HCT116 (cell line): ENCODE measurements around the gene FOXF1. TPM values are rescaled to one million over a fixed set of nuclear protein-coding genes. Genes with fewer than 3 reads are reported as not detected.

ENCODE experiments used
- ATAC-seq: fragments of 200-7000 bp; cut with Tn5 transposase; 2 replicates; pipeline ENCODE4 v1.9.1; 2020; ENCODE audit warnings: mild to moderate bottlenecking, moderate library complexity
- BruUV-seq: library from RNA; stranded (reverse); fragments of 400-500 nt; replicated peaks from 2 replicates; lab custom pipeline; 2021; lab: Mats Ljungman, UMichigan
- CTCF ChIA-PET: fragments of 300-600 bp; sonication (Branson Sonifier 250); formaldehyde crosslinking; loops from one replicate; lab custom pipeline; 2021; ENCODE audit warnings: antibody characterized with exemption; lab: Charles Lee
- POLR2A ChIA-PET: fragments of 300-600, 350-600 bp; sonication (Branson Sonifier 250); formaldehyde crosslinking; loops from one replicate; lab custom pipeline; 2021; ENCODE audit warnings: antibody characterized with exemption; lab: Charles Lee
- RAD21 ChIA-PET, 2 experiments: fragments of 300-600 bp; sonication (Branson Sonifier 250); formaldehyde crosslinking; loops; one replicate each; lab custom pipeline; 2023; ENCODE audit warnings: low total read pairs in 2 of 2; ENCODE audit not compliant: uncharacterized antibody in 2 of 2, unreplicated experiment in 2 of 2, low non-redundant PET in 1 of 2; lab: Charles Lee
- DNase-seq: peaks from one replicate; pipeline ENCODE4 v3.0.0-alpha.2; 2010; ENCODE audit warnings: low read depth, low spot score
- H2AFZ ChIP-seq: fragments of 200-600 bp; shearing (Covaris generic), sonication (generic); 2 replicates; pipeline ENCODE4 v1.6.1; 2017; ENCODE audit warnings: low read depth, mixed run types, mixed read lengths, antibody characterized with exemption, low read length; ENCODE audit not compliant: poor library complexity, severe bottlenecking
- H3K27ac ChIP-seq: 2 replicates; pipeline ENCODE4 v1.5.1; 2012; ENCODE audit warnings: low read depth, low read length
- H3K27me3 ChIP-seq: fragments of 200-600 bp; sonication (generic); 2 replicates; pipeline ENCODE4 v1.6.1; 2016; ENCODE audit warnings: mixed run types, low read length, mixed read lengths; ENCODE audit not compliant: insufficient read depth
- H3K36me3 ChIP-seq, 2 experiments: fragments of 200-500 bp in 1 of 2; fragments of 200-600 bp in 1 of 2; sonication (Bioruptor generic) in 1 of 2; sonication (generic) in 1 of 2; 2 replicates each; pipeline versions ENCODE4 v1.5.1 to v1.6.1; 2014 to 2016; ENCODE audit warnings: low read length in 2 of 2, inconsistent platforms in 1 of 2, mixed read lengths in 1 of 2, mixed run types in 1 of 2; ENCODE audit not compliant: insufficient read depth in 2 of 2, control insufficient read depth in 1 of 2
- H3K4me1 ChIP-seq, 2 experiments: fragments of 200-600 bp in 1 of 2; sonication (generic) in 1 of 2; 2 replicates each; pipeline versions ENCODE4 v1.5.1 to v1.6.1; 2012 to 2017; ENCODE audit warnings: low read length in 2 of 2, inconsistent platforms in 1 of 2, mild to moderate bottlenecking in 1 of 2, mixed read lengths in 1 of 2, mixed run types in 1 of 2, moderate library complexity in 1 of 2; ENCODE audit not compliant: insufficient read depth in 2 of 2, control insufficient read depth in 1 of 2
- H3K4me2 ChIP-seq: fragments of 200-600 bp; sonication (generic); 2 replicates; pipeline ENCODE4 v1.6.1; 2017; ENCODE audit warnings: mixed run types, low read length, mixed read lengths
- H3K4me3 ChIP-seq, 2 experiments: fragments of 200-600 bp in 1 of 2; sonication (generic) in 1 of 2; replicated peaks in 1 of 2; 2 replicates each; pipeline ENCODE4 v1.5.1; 2011 to 2016; ENCODE audit warnings: low read length in 2 of 2, control low read depth in 1 of 2, low read depth in 1 of 2, mild to moderate bottlenecking in 1 of 2, mixed read lengths in 1 of 2, mixed run types in 1 of 2
- H3K79me2 ChIP-seq: fragments of 200-600 bp; sonication (generic); 2 replicates; pipeline ENCODE4 v1.6.1; 2017; ENCODE audit warnings: mild to moderate bottlenecking, mixed run types, low read length, moderate library complexity, mixed read lengths; ENCODE audit not compliant: insufficient read depth
- H3K9ac ChIP-seq: fragments of 200-600 bp; sonication (generic); 2 replicates; pipeline ENCODE4 v1.6.1; 2016; ENCODE audit warnings: low read length, mixed read lengths
- H3K9me2 ChIP-seq: fragments of 200-600 bp; sonication (generic), shearing (Covaris generic); 2 replicates; pipeline ENCODE4 v1.6.1; 2017; ENCODE audit warnings: mixed run types, mild to moderate bottlenecking, moderate library complexity; ENCODE audit not compliant: insufficient read depth
- H3K9me3 ChIP-seq, 2 experiments: fragments of 200-500 bp in 1 of 2; fragments of 200-600 bp in 1 of 2; sonication (Bioruptor generic) in 1 of 2; sonication (generic) in 1 of 2; 2 replicates each; pipeline ENCODE4 v1.6.1; 2014 to 2017; ENCODE audit warnings: low read length in 2 of 2, mixed read lengths in 2 of 2, inconsistent platforms in 1 of 2, low read depth in 1 of 2, mild to moderate bottlenecking in 1 of 2, mixed run types in 1 of 2, moderate library complexity in 1 of 2; ENCODE audit not compliant: control insufficient read depth in 1 of 2, insufficient read depth in 1 of 2
- H4K20me1 ChIP-seq: fragments of 200-600 bp; sonication (generic), shearing (Covaris generic); 2 replicates; pipeline ENCODE4 v1.6.1; 2017; ENCODE audit warnings: mixed run types, mild to moderate bottlenecking, moderate library complexity; ENCODE audit not compliant: insufficient read depth
- CEBPB ChIP-seq: IDR thresholded peaks from 2 replicates; pipeline ENCODE4 v1.6.1; 2012; ENCODE audit warnings: low read depth
- ELF1 ChIP-seq: IDR thresholded peaks from 2 replicates; pipeline ENCODE4 v1.6.1; 2012; ENCODE audit warnings: low read depth, borderline replicate concordance
- FOSL1 ChIP-seq: IDR thresholded peaks from 2 replicates; pipeline ENCODE4 v1.6.1; 2012; ENCODE audit warnings: low read depth
- POLR2A ChIP-seq: IDR thresholded peaks from 2 replicates; pipeline ENCODE4 v1.7.0; 2011; ENCODE audit warnings: borderline replicate concordance; ENCODE audit not compliant: insufficient read depth, insufficient read length; ENCODE audit errors: extremely low read depth
- POLR2AphosphoS5 ChIP-seq: IDR thresholded peaks from 2 replicates; pipeline ENCODE4 v1.6.1; 2011; ENCODE audit warnings: mild to moderate bottlenecking, low read depth, low read length, moderate library complexity
- RAD21 ChIP-seq: IDR thresholded peaks from 2 replicates; pipeline ENCODE4 v1.6.1; 2012; ENCODE audit warnings: low read depth, mild to moderate bottlenecking
- SIN3A ChIP-seq: IDR thresholded peaks from 2 replicates; pipeline ENCODE4 v1.6.1; 2012; ENCODE audit warnings: low read depth
- SP1 ChIP-seq: IDR thresholded peaks from 2 replicates; pipeline ENCODE4 v1.6.1; 2012; ENCODE audit warnings: low read depth
- ZFX ChIP-seq: fragments of 450-650 bp; IDR thresholded peaks from 2 replicates; pipeline ENCODE4 v1.6.1; 2017
- ZNF274 ChIP-seq: fragments of 200-500 bp; sonication (Bioruptor generic); IDR thresholded peaks from 2 replicates; pipeline ENCODE4 v1.6.1; 2014; ENCODE audit warnings: mild to moderate bottlenecking, low read depth, low read length, inconsistent platforms
- intact Hi-C: fragments of 100-400 bp; cut with micrococcal nuclease; formaldehyde crosslinking; loops from 2 replicates; pipeline ENCODE4 v1.10.0; 2022
- total RNA-seq: library from RNA; stranded (reverse); gene quantifications from one replicate; pipeline ENCODE4 v1.2.1, GENCODE V29; 2021; ENCODE audit not compliant: unreplicated experiment
- TF ChIP-seq, protein P1 (sequence below): IDR thresholded peaks from 2 replicates; pipeline ENCODE4 v1.6.1; 2012
- TF ChIP-seq, protein P2 (sequence below): IDR thresholded peaks from 2 replicates; pipeline ENCODE4 v1.6.1; 2012; ENCODE audit warnings: low read depth
- TF ChIP-seq, protein P3 (sequence below), 3 experiments: fragments of 200-600 bp in 1 of 3; sonication (generic) in 1 of 3; IDR thresholded peaks in 2 of 3; conservative IDR thresholded peaks in 1 of 3; 2 replicates each; pipeline ENCODE4 v1.5.1; 2012 to 2017; ENCODE audit warnings: low read depth in 2 of 3, low read length in 2 of 3, antibody characterized with exemption in 1 of 3, borderline replicate concordance in 1 of 3, control low read depth in 1 of 3, mild to moderate bottlenecking in 1 of 3, mixed read lengths in 1 of 3, mixed run types in 1 of 3, moderate library complexity in 1 of 3; ENCODE audit not compliant: insufficient read depth in 1 of 3

Gene FOXF1
- total RNA-seq, 1 experiment from 2014 or later, result 2.4 TPM

DNA sequence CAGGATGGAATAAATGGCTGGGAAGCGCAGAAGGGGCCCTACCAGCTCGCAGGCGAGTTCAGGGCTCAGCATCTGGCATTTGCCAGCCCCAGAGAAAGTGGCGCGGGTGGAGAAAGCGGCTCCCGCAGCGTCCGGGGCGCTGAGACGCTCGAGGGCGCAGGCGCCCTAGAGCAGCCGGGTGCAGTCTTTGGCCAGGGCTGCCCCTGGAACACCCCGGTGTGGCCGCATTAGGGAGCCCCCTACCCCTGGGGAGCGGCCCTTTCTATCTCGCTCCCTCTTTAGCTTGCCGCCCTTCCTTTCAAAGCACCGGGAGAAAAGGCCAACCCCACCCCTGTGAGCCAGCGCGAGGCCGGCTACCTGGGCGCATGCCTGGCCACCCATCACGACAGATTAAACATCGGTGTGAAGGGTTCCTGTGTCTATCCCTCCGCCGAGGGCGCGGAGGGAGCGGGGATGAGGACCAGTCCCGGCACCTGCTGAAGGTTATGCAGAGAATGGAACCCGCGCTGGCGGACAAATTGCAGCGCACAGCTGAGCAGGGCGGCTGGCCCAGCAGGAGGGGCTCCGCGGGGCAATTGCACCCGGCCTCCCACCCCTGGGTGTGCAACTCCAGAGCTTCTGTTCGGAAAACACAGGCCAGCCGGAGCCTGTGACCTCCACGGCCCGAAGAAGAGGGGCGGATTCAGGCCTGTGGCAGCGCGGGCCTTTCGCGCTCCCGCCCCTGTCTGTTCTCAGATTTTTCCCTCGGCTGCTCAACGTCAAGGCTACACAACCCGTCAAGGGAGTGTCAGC, 15.6 kb upstream of the FOXF1 start:
- no peaks in the 10 kb centered on the region for H3K4me1 ChIP-seq
- H4K20me1 ChIP-seq, result no peaks in the 10 kb centered on the region
- no peaks in the 10 kb centered on the region for H3K9me2 ChIP-seq
- H3K27ac ChIP-seq, result no peak overlapping the region
- BruUV-seq, result no TSS peak
- H3K79me2 ChIP-seq, result no peaks in the 10 kb centered on the region
- no peak overlapping the region for H2AFZ ChIP-seq
- no peak overlapping the region for H3K9ac ChIP-seq
- peaks cover 35% of the 10 kb centered on the region for H3K27me3 ChIP-seq
- H3K9me3 ChIP-seq, result no peaks in the 10 kb centered on the region
- no peak overlapping the region for H3K4me3 ChIP-seq
- ChIA-PET RAD21 (no interaction called here), POLR2A (no interaction called here), CTCF (no interaction called here)
- ATAC-seq, result no peak
- no peak overlapping the region for H3K4me2 ChIP-seq
- DNase-seq, result no peak
- TF ChIP-seq ZNF274, result no peak
- TF ChIP-seq SP1, result no peak
- TF ChIP-seq, protein P1, sequence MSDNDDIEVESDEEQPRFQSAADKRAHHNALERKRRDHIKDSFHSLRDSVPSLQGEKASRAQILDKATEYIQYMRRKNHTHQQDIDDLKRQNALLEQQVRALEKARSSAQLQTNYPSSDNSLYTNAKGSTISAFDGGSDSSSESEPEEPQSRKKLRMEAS, result no peak
- no peak for TF ChIP-seq ZFX
- TF ChIP-seq, protein P2, sequence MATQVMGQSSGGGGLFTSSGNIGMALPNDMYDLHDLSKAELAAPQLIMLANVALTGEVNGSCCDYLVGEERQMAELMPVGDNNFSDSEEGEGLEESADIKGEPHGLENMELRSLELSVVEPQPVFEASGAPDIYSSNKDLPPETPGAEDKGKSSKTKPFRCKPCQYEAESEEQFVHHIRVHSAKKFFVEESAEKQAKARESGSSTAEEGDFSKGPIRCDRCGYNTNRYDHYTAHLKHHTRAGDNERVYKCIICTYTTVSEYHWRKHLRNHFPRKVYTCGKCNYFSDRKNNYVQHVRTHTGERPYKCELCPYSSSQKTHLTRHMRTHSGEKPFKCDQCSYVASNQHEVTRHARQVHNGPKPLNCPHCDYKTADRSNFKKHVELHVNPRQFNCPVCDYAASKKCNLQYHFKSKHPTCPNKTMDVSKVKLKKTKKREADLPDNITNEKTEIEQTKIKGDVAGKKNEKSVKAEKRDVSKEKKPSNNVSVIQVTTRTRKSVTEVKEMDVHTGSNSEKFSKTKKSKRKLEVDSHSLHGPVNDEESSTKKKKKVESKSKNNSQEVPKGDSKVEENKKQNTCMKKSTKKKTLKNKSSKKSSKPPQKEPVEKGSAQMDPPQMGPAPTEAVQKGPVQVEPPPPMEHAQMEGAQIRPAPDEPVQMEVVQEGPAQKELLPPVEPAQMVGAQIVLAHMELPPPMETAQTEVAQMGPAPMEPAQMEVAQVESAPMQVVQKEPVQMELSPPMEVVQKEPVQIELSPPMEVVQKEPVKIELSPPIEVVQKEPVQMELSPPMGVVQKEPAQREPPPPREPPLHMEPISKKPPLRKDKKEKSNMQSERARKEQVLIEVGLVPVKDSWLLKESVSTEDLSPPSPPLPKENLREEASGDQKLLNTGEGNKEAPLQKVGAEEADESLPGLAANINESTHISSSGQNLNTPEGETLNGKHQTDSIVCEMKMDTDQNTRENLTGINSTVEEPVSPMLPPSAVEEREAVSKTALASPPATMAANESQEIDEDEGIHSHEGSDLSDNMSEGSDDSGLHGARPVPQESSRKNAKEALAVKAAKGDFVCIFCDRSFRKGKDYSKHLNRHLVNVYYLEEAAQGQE, result no peak
- no peak for TF ChIP-seq POLR2A
- no peak for TF ChIP-seq FOSL1
- TF ChIP-seq SIN3A, result no peak
- TF ChIP-seq, protein P3, sequence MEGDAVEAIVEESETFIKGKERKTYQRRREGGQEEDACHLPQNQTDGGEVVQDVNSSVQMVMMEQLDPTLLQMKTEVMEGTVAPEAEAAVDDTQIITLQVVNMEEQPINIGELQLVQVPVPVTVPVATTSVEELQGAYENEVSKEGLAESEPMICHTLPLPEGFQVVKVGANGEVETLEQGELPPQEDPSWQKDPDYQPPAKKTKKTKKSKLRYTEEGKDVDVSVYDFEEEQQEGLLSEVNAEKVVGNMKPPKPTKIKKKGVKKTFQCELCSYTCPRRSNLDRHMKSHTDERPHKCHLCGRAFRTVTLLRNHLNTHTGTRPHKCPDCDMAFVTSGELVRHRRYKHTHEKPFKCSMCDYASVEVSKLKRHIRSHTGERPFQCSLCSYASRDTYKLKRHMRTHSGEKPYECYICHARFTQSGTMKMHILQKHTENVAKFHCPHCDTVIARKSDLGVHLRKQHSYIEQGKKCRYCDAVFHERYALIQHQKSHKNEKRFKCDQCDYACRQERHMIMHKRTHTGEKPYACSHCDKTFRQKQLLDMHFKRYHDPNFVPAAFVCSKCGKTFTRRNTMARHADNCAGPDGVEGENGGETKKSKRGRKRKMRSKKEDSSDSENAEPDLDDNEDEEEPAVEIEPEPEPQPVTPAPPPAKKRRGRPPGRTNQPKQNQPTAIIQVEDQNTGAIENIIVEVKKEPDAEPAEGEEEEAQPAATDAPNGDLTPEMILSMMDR (IDR thresholded peaks at IDR 0.05 in 2 of 3, conservative IDR thresholded peaks at IDR 0.05 in 1 of 3; ENCODE audit: borderline replicate concordance in 1 of 3, insufficient read depth in 1 of 3, low read depth in 2 of 3, low read length in 2 of 3), result no peak
- TF ChIP-seq CEBPB, result no peak
- TF ChIP-seq ELF1, result no peak
- TF ChIP-seq RAD21, result no peak
- no peak for TF ChIP-seq POLR2AphosphoS5
- no peaks in the 10 kb centered on the region for H3K36me3 ChIP-seq
- intact Hi-C loops, result no loop called here
